ENCODE results near the gene TINCR. TPM values are rescaled to one million over a fixed set of nuclear protein-coding genes. Genes with fewer than 3 reads are reported as not detected.

TINCR gene
- total and polyA plus RNA-seq, 2 donors from 2014 or later, result 0.94 to 2.2 TPM

- intact Hi-C loops (cut with DNase I), result no loop called here
- no peaks in the 10 kb centered on the region for H3K9me3 ChIP-seq (ENCODE audit: control insufficient read depth in 2 of 3, insufficient read depth in 1 of 3, low read length in 3 of 3)
- no peak overlapping the region for H3K9ac ChIP-seq (ENCODE audit: low read length in 3 of 3)
- peaks cover 0 to 11% (median 11%) of the 10 kb centered on the region in 3 donors for H3K4me1 ChIP-seq (ENCODE audit: control insufficient read depth in 2 of 3, insufficient read depth in 2 of 3, low read depth in 1 of 3, low read length in 3 of 3)
- H3K27ac ChIP-seq (ENCODE audit: low read depth in 2 of 2, low read length in 2 of 2), result no peak overlapping the region
- H3K36me3 ChIP-seq (ENCODE audit: control insufficient read depth in 2 of 3, insufficient read depth in 3 of 3, low read length in 3 of 3), result peaks cover 0 to 46% (median 27%) of the 10 kb centered on the region in 3 donors
- H3K27me3 ChIP-seq (ENCODE audit: control insufficient read depth, insufficient read depth, low read length), result no peaks in the 10 kb centered on the region
- DNase-seq, result peak in 1 of 5 donors; percentile 64
- TF ChIP-seq, protein P1, sequence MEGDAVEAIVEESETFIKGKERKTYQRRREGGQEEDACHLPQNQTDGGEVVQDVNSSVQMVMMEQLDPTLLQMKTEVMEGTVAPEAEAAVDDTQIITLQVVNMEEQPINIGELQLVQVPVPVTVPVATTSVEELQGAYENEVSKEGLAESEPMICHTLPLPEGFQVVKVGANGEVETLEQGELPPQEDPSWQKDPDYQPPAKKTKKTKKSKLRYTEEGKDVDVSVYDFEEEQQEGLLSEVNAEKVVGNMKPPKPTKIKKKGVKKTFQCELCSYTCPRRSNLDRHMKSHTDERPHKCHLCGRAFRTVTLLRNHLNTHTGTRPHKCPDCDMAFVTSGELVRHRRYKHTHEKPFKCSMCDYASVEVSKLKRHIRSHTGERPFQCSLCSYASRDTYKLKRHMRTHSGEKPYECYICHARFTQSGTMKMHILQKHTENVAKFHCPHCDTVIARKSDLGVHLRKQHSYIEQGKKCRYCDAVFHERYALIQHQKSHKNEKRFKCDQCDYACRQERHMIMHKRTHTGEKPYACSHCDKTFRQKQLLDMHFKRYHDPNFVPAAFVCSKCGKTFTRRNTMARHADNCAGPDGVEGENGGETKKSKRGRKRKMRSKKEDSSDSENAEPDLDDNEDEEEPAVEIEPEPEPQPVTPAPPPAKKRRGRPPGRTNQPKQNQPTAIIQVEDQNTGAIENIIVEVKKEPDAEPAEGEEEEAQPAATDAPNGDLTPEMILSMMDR (IDR thresholded peaks at IDR 0.05; ENCODE audit: borderline replicate concordance, extremely low read depth, insufficient read depth), result no peak
- FAIRE-seq, result no peak
- no peak overlapping the region for H3K4me3 ChIP-seq (ENCODE audit: low read length in 3 of 3)
Observed at GRCh38 chr19:5586300-5587070, 18.7 kb upstream of the TINCR start.

DNA sequence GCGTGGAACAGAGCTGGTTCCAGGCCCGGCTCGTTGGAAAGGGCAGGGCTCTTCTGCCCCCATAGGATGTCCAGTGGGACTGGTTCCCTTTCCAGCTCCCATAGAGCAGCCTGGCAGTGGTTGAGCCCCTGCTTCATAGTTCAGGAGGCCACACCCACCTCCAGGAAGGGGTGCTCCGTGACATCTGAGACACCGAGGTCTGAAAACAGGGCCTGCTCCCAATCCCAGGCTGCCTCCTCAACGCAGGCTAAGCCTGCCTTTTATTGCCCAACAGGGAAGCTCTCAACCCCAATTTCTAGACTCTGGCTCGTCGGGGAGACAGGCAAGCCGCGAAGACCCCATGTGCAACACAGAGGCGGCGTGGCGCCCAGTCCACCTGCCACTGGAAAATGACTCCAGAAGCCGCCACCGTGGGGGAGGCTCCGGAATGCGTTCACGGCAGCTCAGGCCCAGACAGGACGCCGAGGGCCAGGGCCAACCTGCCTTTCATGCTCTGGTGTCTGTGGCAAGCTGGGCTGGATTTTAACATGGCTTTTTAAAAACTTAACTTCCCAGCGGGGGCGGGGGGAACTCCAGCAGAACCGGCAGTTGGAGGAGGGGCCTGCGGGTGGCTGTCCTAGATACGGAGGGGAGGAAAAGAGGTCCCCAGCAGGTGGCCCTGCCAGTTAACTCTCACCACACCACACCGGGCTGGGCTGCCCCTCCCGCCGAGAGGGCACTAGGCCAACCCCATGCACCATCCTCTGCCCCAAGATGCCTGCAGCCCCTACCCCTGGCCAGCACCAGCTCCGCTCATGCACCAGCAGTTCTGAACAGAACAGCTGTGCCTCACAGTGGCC lies 17.9 kb upstream of the TINCR start:
- no peak for FAIRE-seq
- peaks cover 0 to 11% (median 11%) of the 10 kb centered on the region in 3 donors for H3K4me1 ChIP-seq (ENCODE audit: control insufficient read depth in 2 of 3, insufficient read depth in 2 of 3, low read depth in 1 of 3, low read length in 3 of 3)
- peak; percentile 79 to 87 (median 83) for DNase-seq
- H3K4me3 ChIP-seq (ENCODE audit: low read length in 3 of 3), result no peak overlapping the region
- peak overlapping the region in 1 of 2 donors; percentile 57 for H3K27ac ChIP-seq (ENCODE audit: low read depth in 2 of 2, low read length in 2 of 2)
- H3K36me3 ChIP-seq (ENCODE audit: control insufficient read depth in 2 of 3, insufficient read depth in 3 of 3, low read length in 3 of 3), result peaks cover 0 to 44% (median 26%) of the 10 kb centered on the region in 3 donors
- H3K9me3 ChIP-seq (ENCODE audit: control insufficient read depth in 2 of 3, insufficient read depth in 1 of 3, low read length in 3 of 3), result no peaks in the 10 kb centered on the region
- TF ChIP-seq, protein P1 (IDR thresholded peaks at IDR 0.05; ENCODE audit: borderline replicate concordance, extremely low read depth, insufficient read depth), result no peak
- peak overlapping the region in 1 of 3 donors; percentile 51 for H3K9ac ChIP-seq (ENCODE audit: low read length in 3 of 3)
- H3K27me3 ChIP-seq (ENCODE audit: control insufficient read depth, insufficient read depth, low read length), result no peaks in the 10 kb centered on the region
- intact Hi-C loops (cut with DNase I), result no loop called here

DNA sequence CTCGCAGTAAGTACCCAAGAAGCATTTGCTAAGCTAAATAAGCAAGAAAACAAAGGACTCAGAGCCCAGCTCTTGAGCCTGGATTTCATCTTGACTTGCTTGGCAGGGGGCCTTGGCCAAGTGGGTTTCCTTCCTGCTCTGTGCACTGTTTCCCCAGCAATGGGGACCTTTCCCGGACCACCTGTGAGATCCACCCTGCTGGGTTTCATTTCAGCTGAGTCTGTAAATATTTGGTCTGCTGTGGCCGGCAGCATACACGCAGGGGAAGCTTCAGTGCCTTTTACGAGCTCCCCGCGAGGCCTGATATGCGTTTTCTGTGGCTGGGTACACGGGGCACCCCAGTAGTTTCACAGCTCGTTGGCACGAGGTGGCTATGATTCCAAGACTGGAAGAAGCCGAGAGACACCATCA lies 12.4 kb upstream of the TINCR start:
- Histone ChIP-seq H3K27ac (ENCODE audit: low read depth in 2 of 2, low read length in 2 of 2) (no peak overlapping the region), H3K9ac (ENCODE audit: low read length in 3 of 3) (no peak overlapping the region), H3K4me3 (ENCODE audit: low read length in 3 of 3) (no peak overlapping the region), H3K4me1 (ENCODE audit: control insufficient read depth in 2 of 3, insufficient read depth in 2 of 3, low read depth in 1 of 3, low read length in 3 of 3) (peaks cover 0 to under 1% (median 0%) of the 10 kb centered on the region in 3 donors), H3K27me3 (ENCODE audit: control insufficient read depth, insufficient read depth, low read length) (no peaks in the 10 kb centered on the region), H3K9me3 (ENCODE audit: control insufficient read depth in 2 of 3, insufficient read depth in 1 of 3, low read length in 3 of 3) (no peaks in the 10 kb centered on the region), H3K36me3 (ENCODE audit: control insufficient read depth in 2 of 3, insufficient read depth in 3 of 3, low read length in 3 of 3) (no peaks in the 10 kb centered on the region)
- DNase-seq (peak in 1 of 5 donors; percentile 51), FAIRE-seq (no peak)
- TF ChIP-seq, protein P1 (IDR thresholded peaks at IDR 0.05; ENCODE audit: borderline replicate concordance, extremely low read depth, insufficient read depth), result no peak
- intact Hi-C loops (cut with DNase I), result no loop called here

All from kidney (tissue), 14 donors.